ENCODE results near the gene MYO16.

Gene MYO16

DNA sequence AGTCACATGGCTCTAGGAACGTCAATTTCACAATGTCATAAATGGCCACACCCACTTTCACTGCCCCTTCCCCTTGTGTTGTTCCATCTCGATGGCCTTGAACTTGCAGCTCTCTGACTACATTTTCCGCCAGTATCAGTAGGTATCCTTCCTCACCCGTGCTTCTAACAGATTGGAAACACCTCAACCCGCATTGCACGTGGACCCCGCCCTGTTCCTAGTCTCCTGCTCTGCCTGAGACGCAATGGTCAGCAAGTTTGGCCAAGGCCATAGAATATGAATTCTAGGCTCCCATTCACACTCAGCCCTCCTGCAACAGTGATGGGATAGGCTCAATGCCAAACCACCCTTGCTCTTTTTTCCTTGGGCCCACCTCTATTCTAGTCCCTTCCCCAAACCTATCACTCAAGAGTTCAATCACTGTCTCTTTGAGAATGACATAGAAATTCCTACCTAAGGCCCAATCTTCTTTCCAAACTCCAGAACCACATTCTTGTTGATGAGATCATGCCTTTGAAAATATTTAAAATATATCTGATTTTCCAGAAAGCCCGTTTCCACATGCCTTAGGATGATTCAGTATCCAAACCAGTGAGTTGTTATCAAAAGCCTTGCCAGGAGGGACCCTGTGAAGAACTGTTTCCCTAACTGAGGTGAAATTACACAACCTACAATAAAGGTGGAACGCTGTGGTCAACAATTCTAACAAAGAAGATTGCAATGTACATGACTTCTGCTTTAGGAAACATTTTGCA lies 334.6 kb downstream of the MYO16 start:
- TF ChIP-seq, protein P1, sequence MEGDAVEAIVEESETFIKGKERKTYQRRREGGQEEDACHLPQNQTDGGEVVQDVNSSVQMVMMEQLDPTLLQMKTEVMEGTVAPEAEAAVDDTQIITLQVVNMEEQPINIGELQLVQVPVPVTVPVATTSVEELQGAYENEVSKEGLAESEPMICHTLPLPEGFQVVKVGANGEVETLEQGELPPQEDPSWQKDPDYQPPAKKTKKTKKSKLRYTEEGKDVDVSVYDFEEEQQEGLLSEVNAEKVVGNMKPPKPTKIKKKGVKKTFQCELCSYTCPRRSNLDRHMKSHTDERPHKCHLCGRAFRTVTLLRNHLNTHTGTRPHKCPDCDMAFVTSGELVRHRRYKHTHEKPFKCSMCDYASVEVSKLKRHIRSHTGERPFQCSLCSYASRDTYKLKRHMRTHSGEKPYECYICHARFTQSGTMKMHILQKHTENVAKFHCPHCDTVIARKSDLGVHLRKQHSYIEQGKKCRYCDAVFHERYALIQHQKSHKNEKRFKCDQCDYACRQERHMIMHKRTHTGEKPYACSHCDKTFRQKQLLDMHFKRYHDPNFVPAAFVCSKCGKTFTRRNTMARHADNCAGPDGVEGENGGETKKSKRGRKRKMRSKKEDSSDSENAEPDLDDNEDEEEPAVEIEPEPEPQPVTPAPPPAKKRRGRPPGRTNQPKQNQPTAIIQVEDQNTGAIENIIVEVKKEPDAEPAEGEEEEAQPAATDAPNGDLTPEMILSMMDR (IDR thresholded peaks at IDR 0.05; ENCODE audit: extremely low read depth, insufficient read depth, missing control alignments) = no peak
- DNase-seq (ENCODE audit: low spot score) = no peak
- in situ Hi-C loops (cut with MboI; ENCODE audit: low pct_unique_long_range_greater_than_20kb, low sequenced_read_pairs, unreplicated experiment) = loop anchor here (25.0 kb wide), 1 partner anchor 1148 kb away; no protein-coding TSS in a partner anchor

DNA sequence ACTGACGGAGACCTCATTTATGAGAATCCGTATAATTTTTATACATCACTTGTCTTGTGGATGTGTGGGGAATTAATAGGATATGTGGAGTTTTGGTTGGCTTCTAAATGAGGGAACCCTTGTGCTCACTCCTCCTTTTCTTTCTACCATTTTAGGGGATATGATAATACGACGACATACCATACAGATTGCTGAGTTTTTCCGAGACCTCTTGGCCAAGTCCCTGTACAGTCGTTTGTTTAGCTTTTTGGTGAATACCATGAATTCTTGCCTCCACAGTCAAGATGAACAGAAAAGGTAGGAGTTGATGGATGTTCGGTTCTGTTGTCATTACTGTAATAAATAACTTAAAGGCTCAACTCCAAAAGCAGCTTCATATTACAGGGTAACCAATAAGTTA lies 335.2 kb downstream of the MYO16 start:
- TF ChIP-seq, protein P1 (IDR thresholded peaks at IDR 0.05; ENCODE audit: extremely low read depth, insufficient read depth, missing control alignments) = no peak
- in situ Hi-C loops (cut with MboI; ENCODE audit: low pct_unique_long_range_greater_than_20kb, low sequenced_read_pairs, unreplicated experiment) = loop anchor here (25.0 kb wide), 1 partner anchor 1148 kb away; no protein-coding TSS in a partner anchor

DNA sequence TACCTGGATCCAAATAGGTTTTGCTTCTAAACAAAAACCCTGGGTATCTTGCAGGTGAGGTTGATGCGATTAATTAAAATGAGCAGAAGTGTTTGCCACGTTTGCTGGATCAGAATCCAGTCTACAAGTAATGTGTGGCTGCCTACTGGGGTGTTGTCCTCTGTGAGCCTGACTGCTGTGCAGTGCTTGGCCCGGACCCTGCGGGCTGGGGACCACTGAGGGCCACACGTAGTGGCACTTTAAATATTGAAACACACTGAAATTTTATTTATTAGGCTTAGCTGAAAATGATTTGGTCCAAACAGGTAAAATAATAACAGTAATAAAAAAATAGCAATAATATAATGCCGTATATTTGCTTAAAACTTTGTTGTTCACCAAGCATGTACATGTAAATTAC lies 338.0 kb downstream of the MYO16 start:
- DNase-seq (ENCODE audit: low spot score) = no peak
- TF ChIP-seq, protein P1 (IDR thresholded peaks at IDR 0.05; ENCODE audit: extremely low read depth, insufficient read depth, missing control alignments) = no peak
- in situ Hi-C loops (cut with MboI; ENCODE audit: low pct_unique_long_range_greater_than_20kb, low sequenced_read_pairs, unreplicated experiment) = loop anchor here (25.0 kb wide), 1 partner anchor 1145 kb away; no protein-coding TSS in a partner anchor

More for the DNA sequence above, 335.2 kb downstream of the MYO16 start:
- DNase-seq (ENCODE audit: low spot score) = no peak

DNA sequence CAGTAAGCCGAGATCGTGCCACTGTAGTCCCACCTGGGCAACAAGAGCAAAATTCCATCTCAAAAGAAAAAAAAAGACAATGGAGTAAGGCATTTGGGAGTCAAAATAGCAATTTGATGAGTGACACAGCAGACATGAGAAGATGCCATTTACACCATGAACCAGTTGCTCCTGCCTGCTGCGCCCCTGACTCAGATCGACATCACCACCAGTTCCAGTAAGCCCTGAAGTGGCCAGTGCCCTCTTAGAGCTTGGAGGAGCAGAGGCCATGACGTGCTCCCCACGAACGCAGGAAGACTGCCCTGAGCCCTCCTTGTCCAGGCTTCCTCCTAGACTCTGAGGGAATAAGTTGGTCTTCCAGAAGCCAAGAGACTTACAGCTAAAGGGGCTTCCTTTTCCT lies 339.2 kb downstream of the MYO16 start:
- in situ Hi-C loops (cut with MboI; ENCODE audit: low pct_unique_long_range_greater_than_20kb, low sequenced_read_pairs, unreplicated experiment) = loop anchor here (25.0 kb wide), 1 partner anchor 1144 kb away; no protein-coding TSS in a partner anchor
- DNase-seq (ENCODE audit: low spot score) = no peak
- TF ChIP-seq, protein P1 (IDR thresholded peaks at IDR 0.05; ENCODE audit: extremely low read depth, insufficient read depth, missing control alignments) = no peak

DNA sequence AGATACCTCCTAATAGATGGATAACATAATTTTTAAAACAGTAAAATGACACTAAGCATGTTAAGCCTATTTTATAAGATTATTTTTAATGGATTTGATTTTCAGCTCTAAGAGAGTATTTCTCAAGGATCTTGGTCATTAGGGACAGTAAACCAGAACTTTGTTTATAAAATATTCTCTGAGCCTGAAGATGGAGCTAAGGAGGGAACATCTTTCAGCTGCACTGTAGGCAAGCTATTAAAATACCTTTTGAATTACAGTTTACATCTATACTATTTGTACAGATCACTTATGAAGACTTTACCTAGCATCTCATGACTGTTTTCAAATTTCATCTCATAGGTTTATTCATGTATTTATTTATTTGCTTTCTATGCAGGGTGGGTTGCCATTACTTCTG lies 345.3 kb downstream of the MYO16 start:
- in situ Hi-C loops (cut with MboI; ENCODE audit: low pct_unique_long_range_greater_than_20kb, low sequenced_read_pairs, unreplicated experiment) = loop anchor here (25.0 kb wide), 1 partner anchor 1138 kb away; no protein-coding TSS in a partner anchor
- DNase-seq (ENCODE audit: low spot score) = no peak
- TF ChIP-seq, protein P1 (IDR thresholded peaks at IDR 0.05; ENCODE audit: extremely low read depth, insufficient read depth, missing control alignments) = no peak

DNA sequence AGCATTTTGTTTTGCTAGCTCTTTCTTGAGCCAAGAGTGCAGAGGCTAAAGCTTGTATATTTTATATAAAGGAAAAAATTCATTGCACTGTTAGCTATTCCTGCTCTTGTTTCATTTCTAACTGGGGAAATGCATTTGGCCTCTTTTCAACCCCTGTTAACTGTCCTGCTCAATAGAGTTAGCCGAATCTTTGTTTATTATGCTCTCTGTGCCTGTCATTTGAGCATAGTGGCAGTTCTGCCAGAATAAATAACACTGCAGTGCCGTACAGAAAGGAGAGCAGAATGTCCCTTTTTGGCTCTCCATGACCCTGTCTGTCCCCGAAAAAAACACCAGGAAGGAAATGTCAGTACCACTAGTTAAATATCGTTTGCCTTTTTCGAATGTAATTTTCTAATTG lies 350.8 kb downstream of the MYO16 start:
- TF ChIP-seq, protein P1 (IDR thresholded peaks at IDR 0.05; ENCODE audit: extremely low read depth, insufficient read depth, missing control alignments) = no peak
- no peak for DNase-seq (ENCODE audit: low spot score)
- in situ Hi-C loops (cut with MboI; ENCODE audit: low pct_unique_long_range_greater_than_20kb, low sequenced_read_pairs, unreplicated experiment) = no loop called here

Data from GM13977 (cell line).